ENCODE data around the gene ZNF383.

The ZNF383 gene

GRCh38 chr19:37217775-37218591, at the start of gene ZNF383:
Gene ZNF383 (plus strand): TSS chr19:37218214. CDS start chr19:37230454, 12,240 bp downstream.
- Histone ChIP-seq H3K9me3 (ENCODE audit: control insufficient read depth, insufficient read depth, low read depth, low read length) (no peaks in the 10 kb centered on the region; the same call in none of the 2 replicates), H3K4me3 (ENCODE audit: low read depth, low read length) (peak within 1 kb of the TSS; percentile 77), H3K36me3 (ENCODE audit: control insufficient read depth in 2 of 2, insufficient read depth in 1 of 2, low read length in 2 of 2) (peaks cover 21 to 39% of the 10 kb centered on the region in 2 experiments), H3K27ac (ENCODE audit: extremely low read depth, low read depth, low read length) (peak within 1 kb of the TSS; percentile 69), H3K4me1 (ENCODE audit: control insufficient read depth, insufficient read depth, low read length) (peaks cover 3% of the 10 kb centered on the region; the same call in 1 of the 2 replicates)
- CTCF ChIA-PET = interaction anchor here (0.8 to 1.4 kb wide), 2 partner anchors 9 to 23 kb away, joined by 3 to 4 read pairs; no protein-coding TSS in a partner anchor
- POLR2A ChIA-PET = interaction anchor here (0.5 to 1.8 kb wide), 23 partner anchors 9 to 1135 kb away, joined by 3 to 12 read pairs (median 4); partner anchors contain the start of genes ZNF146, ZNF345, ZNF382 and ZNF420
- TF ChIP-seq HOXA7 (CRISPR knock-in tag; IDR thresholded peaks at IDR 0.05; ENCODE audit: borderline replicate concordance) (no peak), ATF2 (tag by site-specific recombination; IDR thresholded peaks at IDR 0.05; ENCODE audit: low read depth) (no peak; the same call in 1 of the 2 replicates), SALL2 (tag by site-specific recombination; IDR thresholded peaks at IDR 0.05; ENCODE audit: borderline replicate concordance) (no peak), ZNF280C (tag by site-specific recombination; IDR thresholded peaks at IDR 0.05) (peak; percentile 98), ZNF302 (tag by site-specific recombination; IDR thresholded peaks at IDR 0.05; ENCODE audit: low read depth) (0 out of 2 replicates have a peak, but pooled peaks have one; percentile 84), ZNF561 (tag by site-specific recombination; IDR thresholded peaks at IDR 0.05; ENCODE audit: borderline replicate concordance) (peak; percentile 89), ZBTB44 (tag by site-specific recombination; IDR thresholded peaks at IDR 0.05) (no peak; the same call in 1 of the 2 replicates), ZNF776 (tag by site-specific recombination; IDR thresholded peaks at IDR 0.05; ENCODE audit: borderline replicate concordance) (no peak), SCRT2 (tag by site-specific recombination; IDR thresholded peaks at IDR 0.05) (no peak; the same call in none of the 2 replicates), ZBTB48 (tag by site-specific recombination; IDR thresholded peaks at IDR 0.05) (peak; percentile 91), ZNF18 (tag by site-specific recombination; IDR thresholded peaks at IDR 0.05) (peak; percentile 88), ZXDB (tag by site-specific recombination; IDR thresholded peaks at IDR 0.05) (peak; percentile 99), FEZF1 (tag by site-specific recombination; IDR thresholded peaks at IDR 0.05) (no peak), SETDB1 (IDR thresholded peaks at IDR 0.05; ENCODE audit: insufficient read length, low read length) (no peak), SP3 (tag by site-specific recombination; IDR thresholded peaks at IDR 0.05) (peak; percentile 96), ZFP69B (tag by site-specific recombination; IDR thresholded peaks at IDR 0.05) (peak; percentile 96), OVOL3 (tag by site-specific recombination; IDR thresholded peaks at IDR 0.05) (peak; percentile 87; the same call in 1 of the 2 replicates), ZNF558 (tag by site-specific recombination; IDR thresholded peaks at IDR 0.05) (no peak), KLF17 (tag by site-specific recombination; IDR thresholded peaks at IDR 0.05) (peak; percentile 93), ZNF544 (tag by site-specific recombination; IDR thresholded peaks at IDR 0.05) (no peak), KLF16 (tag by site-specific recombination; IDR thresholded peaks at IDR 0.05) (peak; percentile 95), ZNF510 (tag by site-specific recombination; IDR thresholded peaks at IDR 0.05; ENCODE audit: insufficient replicate concordance) (no peak), ZNF2 (tag by site-specific recombination; IDR thresholded peaks at IDR 0.05) (peak; percentile 99), ZNF670 (tag by site-specific recombination; IDR thresholded peaks at IDR 0.05; ENCODE audit: low read depth) (peak; percentile 10; the same call in 1 of the 2 replicates), ZNF146 (tag by site-specific recombination; IDR thresholded peaks at IDR 0.05) (peak; percentile 54), ZNF514 (tag by site-specific recombination; IDR thresholded peaks at IDR 0.05) (no peak; the same call in 1 of the 2 replicates), ZNF449 (tag by site-specific recombination; IDR thresholded peaks at IDR 0.05) (peak; percentile 98), TRIM28 (IDR thresholded peaks at IDR 0.05; ENCODE audit: borderline replicate concordance, low read length) (peak; percentile 94)
